Measurements from ENCODE around the gene MPRIP.

DNA sequence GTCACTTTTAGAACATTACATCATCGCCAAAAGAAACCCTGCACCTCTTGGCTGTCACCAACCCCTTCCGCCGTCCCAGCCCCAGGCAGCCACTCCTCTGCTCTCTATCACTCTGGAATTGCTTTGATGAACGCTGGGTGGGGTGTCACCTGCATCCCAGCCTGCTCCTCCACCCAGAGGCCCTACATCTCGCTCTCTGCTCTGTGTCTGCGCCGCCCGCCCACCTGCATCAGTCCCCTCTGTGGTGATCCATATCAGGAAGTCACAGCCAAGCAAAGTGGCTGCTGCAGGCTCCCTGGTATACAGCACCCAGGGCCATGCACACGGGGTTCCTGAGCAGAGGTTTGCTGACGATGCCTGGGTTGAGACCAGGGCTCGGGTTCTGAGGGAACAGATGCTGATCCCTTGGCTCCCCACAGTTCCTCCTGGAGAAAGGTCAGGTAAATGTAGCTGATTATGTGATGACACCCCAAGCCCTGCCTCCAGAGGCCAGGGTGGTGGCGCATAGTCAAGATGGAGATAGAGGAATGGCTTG, 30.8 kb downstream of the MPRIP start:
- TF ChIP-seq POLR2AphosphoS5 (IDR thresholded peaks at IDR 0.05; ENCODE audit: low read depth, low read length) (no peak), POU2F2 (IDR thresholded peaks at IDR 0.05; ENCODE audit: low read depth, low read length) (no peak), TAF1 (IDR thresholded peaks at IDR 0.05; ENCODE audit: low read depth, low read length) (no peak), POLR2A (IDR thresholded peaks at IDR 0.05; ENCODE audit: low read depth, low read length) (no peak)
